ENCODE results near the gene SLC25A27.

DNA sequence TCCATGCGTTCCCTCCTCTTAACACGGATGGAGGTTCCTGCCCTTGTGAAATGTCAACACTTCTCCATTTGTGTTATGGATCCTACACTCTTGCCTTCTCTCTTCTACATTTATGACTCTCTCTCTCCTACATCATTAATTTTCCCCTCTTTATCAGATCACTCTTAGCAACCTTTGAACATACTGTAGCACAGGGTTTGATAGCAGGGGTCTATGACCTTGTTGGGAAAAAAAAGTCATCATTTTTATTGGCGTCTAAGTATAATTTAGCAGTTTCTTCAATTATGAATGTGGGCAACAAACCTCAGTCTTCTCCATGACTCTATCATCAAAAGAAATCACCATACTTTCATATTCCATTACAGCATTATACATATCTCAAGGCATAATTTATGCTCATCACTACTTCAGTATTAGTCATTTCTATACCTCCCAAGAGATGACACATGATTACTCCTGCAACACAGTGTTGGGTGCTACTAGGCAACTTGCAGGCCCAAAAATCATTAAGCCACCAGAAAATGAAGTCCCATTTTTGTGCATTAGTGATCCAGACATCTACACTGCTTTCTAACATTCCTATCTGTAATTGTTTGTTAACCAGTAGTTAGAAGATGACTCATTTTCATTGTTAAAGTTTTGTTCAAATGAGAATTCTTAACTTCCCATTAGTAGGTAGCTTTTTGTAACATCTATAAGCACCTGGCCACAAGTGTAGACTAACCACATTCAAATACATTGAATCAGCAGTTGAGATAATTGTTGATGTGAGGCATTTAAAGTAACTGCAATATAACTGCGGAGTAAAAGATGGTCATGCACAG, 9.6 kb upstream of the SLC25A27 start:
- TF ChIP-seq, protein P1, sequence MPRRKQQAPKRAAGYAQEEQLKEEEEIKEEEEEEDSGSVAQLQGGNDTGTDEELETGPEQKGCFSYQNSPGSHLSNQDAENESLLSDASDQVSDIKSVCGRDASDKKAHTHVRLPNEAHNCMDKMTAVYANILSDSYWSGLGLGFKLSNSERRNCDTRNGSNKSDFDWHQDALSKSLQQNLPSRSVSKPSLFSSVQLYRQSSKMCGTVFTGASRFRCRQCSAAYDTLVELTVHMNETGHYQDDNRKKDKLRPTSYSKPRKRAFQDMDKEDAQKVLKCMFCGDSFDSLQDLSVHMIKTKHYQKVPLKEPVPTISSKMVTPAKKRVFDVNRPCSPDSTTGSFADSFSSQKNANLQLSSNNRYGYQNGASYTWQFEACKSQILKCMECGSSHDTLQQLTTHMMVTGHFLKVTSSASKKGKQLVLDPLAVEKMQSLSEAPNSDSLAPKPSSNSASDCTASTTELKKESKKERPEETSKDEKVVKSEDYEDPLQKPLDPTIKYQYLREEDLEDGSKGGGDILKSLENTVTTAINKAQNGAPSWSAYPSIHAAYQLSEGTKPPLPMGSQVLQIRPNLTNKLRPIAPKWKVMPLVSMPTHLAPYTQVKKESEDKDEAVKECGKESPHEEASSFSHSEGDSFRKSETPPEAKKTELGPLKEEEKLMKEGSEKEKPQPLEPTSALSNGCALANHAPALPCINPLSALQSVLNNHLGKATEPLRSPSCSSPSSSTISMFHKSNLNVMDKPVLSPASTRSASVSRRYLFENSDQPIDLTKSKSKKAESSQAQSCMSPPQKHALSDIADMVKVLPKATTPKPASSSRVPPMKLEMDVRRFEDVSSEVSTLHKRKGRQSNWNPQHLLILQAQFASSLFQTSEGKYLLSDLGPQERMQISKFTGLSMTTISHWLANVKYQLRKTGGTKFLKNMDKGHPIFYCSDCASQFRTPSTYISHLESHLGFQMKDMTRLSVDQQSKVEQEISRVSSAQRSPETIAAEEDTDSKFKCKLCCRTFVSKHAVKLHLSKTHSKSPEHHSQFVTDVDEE (CRISPR knock-in tag; IDR thresholded peaks at IDR 0.05) = no peak
- TF ChIP-seq ZC3H10 (CRISPR knock-in tag; IDR thresholded peaks at IDR 0.05) (no peak), CSDC2 (CRISPR knock-in tag; IDR thresholded peaks at IDR 0.05) (no peak), RARB (CRISPR knock-in tag; IDR thresholded peaks at IDR 0.05) (no peak), ISL1 (CRISPR knock-in tag; IDR thresholded peaks at IDR 0.05) (no peak), ZFP30 (CRISPR knock-in tag; IDR thresholded peaks at IDR 0.05) (no peak)
- TF ChIP-seq, protein P2, sequence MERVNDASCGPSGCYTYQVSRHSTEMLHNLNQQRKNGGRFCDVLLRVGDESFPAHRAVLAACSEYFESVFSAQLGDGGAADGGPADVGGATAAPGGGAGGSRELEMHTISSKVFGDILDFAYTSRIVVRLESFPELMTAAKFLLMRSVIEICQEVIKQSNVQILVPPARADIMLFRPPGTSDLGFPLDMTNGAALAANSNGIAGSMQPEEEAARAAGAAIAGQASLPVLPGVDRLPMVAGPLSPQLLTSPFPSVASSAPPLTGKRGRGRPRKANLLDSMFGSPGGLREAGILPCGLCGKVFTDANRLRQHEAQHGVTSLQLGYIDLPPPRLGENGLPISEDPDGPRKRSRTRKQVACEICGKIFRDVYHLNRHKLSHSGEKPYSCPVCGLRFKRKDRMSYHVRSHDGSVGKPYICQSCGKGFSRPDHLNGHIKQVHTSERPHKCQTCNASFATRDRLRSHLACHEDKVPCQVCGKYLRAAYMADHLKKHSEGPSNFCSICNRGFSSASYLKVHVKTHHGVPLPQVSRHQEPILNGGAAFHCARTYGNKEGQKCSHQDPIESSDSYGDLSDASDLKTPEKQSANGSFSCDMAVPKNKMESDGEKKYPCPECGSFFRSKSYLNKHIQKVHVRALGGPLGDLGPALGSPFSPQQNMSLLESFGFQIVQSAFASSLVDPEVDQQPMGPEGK (CRISPR knock-in tag; IDR thresholded peaks at IDR 0.05; ENCODE audit: borderline replicate concordance) = no peak
